ENCODE measurements around the gene COG4.
"Not testable (repeated sequence)": the region's sequence is repeated elsewhere in the genome, so short reads cannot be mapped to it uniquely, and the experiment has no call there.

Gene COG4

DNA sequence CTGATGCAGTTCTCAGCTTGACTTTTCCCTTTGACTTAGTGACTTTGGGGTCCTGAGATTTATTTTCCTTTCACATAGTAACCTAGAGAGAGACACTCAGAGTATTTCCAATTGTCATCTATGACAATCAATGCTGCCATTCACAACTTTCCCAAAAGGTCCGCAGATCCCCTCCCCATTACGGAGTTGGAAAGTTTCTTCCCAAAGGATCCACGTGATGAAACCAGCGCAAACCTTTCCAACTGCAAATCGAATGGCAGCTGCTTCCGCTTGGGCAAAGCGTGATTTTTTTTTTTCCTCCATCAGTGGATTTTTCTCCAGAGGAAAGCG lies 69.5 kb downstream of the COG4 start:
- DNase-seq, result no peak

DNA sequence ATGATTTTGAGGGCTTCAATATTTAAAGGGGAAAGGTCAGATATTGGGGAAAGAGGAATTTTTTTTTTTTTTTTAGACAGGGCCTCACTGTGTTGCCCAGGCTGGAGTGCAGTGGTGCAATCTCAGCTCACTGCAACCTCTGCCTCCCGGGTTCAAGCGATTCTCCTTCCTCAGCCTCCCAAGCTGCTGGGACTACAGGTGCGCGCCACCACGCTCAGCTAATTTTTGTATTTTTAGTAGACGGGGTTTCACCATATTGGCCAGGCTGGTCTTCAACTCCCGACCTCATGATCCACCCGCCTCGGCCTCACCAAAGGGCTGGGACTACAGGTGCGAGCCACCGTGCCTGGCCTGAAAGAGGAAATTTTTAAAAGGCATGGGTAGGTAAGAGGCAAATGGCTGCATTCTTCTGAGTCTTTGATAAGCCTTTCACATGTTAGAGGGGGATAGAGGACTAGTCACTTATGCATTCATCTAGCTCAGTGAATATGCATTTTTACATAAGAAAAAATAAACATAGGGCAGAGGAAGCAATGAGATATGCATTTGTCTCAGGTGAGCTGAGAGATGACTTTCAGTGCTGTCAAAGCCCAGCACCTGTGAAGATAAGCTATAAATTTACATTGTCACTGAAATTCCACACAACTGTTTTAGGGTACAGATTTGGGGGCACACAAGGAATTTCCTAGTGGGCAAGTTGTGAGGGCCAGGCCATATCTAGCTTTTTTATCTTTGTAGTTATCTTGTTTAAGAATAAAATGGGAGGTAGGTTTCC lies 70.0 kb downstream of the COG4 start:
- DNase-seq, result no peak

DNA sequence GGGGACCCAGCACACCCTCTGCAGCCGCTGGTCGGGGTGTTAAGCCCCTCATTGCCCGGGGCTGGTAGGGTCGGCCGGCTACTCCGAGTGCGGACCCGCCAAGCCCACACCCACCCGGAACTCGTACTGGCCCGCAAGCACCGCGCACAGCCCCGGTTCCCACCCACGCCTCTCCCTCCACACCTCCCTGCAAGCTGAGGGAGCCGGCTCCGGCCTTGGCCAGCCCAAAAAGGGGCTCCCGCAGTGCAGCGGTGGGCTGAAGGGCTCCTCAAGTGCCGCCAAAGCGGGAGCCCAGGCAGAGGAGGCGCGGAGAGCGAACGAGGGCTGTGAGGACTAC lies 72.4 kb downstream of the COG4 start:
- not testable (repeated sequence) for DNase-seq

DNA sequence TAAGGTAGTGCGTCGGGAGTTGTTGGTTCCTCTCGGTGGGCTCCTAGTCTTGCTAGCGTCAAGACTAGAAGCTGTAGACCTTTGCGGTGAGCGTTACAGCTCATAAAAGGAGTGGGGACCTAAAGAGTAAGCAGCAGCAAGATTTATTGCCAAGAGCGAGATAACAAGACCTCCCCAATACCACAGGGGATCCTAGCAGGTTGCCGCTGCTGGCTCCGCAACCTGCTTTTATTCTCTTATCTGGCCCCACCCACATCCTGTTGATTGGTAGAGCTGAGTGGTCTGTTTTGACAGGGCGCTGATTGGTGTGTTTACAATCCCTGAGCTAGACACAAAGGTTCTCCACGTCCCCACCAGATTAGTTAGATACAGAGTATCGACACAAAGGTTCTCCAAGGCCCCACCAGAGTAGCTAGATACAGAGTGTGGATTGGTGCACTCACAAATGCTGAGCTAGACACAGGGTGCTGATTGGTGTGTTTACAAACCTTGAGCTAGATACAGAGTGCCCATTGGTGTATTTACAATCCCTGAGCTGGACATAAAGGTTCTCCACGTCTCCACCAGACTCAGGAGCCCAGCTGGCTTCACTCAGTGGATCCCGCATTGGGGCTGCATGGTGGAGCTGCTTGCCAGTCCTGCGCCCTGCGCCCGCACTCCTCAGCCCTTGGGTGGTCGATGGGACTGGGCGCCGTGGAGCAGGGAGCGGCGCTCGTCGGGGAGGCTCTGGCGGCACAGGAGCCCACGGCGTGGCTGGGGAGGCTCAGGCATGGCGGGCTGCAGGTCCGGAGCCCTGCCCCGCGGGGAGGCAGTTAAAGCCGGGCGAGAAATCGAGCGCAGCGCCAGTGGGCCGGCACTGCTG lies 73.0 kb downstream of the COG4 start:
- DNase-seq, result not testable (repeated sequence)

DNA sequence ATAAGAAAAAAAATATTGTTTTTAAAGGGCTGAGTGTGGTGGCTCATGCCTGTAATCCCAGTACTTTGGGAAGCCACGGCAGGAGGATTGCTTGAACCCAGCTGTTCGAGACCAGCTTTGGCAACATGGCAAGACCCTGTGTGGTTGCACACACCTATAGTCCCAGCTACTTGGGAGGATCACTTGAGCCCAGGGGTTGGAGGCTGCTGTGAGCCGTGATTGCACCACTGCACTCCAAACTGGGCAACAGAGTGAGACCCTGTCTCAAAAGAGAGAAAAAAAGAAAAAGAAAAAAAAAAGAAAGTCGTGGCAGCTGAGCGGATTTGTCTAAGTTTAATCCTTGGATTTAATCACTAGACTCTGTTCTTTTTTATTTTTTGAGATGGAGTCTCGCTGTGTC lies 75.3 kb downstream of the COG4 start:
- no peak for DNase-seq

DNA sequence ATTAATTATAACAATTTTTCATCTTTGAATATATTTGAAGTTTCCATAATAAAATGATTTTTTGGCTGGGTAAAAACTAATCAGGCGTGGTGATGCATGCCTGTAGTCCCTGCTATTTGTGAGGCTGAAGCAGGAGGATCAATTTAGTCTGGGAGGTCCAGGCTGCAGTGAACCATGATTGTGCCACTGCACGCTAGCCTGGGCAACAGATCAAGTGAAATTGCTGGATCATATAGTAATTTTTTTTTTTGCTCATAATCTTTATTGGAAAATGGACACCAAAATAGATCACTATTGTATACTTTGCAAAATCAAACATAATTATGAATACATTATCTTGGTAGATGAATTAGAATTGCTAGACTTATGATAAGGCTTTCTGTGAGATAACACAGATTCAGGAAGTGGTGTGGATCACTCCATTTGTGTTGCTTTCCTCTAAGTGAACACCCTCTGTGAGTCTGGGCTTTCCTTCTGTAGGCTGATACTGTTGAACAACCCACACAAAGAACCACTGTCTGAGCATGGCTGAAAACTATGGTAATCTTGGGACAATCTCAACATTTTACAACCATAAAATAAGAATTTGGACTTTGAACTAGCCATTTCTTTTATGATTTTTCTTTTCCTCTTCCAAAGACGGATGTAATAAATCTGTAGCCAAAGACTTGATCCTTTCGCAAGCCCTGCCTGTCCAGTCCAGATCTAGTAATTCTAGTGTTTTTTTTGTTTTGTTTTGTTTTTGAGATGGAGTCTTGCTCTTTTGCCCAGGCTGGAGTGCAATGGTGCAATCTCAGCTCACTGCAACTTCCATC lies 78.9 kb downstream of the COG4 start:
- DNase-seq, result no peak

DNA sequence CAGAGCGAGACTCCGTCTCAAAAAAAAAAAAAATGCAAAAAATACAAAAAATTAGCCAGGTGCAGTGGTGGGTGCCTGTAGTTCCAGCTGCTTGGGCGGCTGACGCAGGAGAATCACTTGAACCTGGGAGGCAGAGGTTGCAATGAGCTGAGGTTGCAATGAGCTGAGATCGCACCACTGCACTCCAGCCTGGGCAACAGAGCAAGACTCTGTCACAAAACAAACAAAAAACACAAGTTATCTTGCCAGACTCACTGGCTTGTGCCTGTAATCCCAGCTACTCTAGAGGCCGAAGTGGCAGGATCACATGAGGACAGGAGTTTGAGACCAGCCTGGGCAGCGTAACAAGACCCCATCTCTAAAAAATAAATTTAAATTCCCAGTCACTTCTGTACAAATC lies 81.0 kb downstream of the COG4 start:
- DNase-seq, result no peak

DNA sequence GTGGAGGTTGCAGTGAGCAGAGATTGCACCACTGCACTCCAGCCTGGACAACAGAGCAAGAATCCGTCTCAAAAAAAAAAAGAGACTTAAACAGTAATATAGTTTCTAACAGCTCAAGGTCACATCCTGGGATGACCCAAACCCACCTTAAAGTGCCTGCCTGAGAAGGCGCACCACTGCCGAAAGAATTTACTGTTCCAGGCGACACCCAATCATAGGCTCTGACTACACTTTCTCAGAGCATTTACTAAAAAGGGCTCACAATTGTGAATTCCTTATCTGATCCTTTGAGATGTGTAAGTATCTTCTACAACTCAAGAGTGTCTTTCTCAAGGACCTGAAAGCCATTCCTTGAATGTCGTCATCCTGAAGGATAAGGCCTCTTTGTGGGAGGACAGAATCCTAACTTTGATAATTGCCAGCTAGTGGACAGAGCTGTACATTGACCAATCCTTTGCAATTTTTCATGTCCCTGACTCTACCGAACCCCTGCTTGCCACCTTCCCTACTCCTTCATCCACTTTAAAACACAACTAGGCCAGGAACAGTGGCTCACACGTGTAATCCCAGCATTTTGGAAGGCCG lies 81.9 kb downstream of the COG4 start:
- no peak for DNase-seq

DNA sequence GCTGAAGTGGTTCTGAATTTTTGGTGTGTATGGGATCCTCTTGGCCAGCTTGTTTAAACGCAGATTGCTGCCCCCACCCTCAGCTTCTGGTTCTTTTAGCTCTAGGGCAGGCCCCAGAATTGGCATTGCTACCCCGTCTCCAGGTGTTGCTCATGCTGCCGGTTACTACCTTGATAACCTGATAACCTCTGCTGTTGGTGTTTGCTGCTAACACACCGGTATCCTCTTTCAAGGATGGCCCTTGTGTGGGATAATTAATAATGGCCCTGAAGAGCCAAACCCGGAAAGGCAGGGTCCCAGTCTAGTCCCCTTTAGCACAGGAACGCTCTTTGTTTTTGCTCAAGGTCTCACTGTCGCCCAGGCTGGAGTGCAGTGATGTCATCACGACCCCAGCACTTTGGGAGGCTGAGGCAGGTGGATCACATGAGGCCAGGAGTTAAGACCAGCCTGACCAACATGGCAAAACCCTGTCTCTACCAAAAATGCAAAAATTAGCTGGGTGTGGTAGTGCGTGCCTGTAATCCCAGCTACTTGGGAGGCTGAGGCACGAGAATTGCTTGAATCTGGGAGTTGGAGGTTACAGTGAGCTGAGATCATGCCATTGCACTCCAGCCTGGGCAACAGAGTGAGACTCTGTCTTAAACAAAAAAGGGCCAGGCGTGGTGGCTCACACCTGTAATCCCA lies 83.2 kb downstream of the COG4 start:
- no peak for DNase-seq

DNA sequence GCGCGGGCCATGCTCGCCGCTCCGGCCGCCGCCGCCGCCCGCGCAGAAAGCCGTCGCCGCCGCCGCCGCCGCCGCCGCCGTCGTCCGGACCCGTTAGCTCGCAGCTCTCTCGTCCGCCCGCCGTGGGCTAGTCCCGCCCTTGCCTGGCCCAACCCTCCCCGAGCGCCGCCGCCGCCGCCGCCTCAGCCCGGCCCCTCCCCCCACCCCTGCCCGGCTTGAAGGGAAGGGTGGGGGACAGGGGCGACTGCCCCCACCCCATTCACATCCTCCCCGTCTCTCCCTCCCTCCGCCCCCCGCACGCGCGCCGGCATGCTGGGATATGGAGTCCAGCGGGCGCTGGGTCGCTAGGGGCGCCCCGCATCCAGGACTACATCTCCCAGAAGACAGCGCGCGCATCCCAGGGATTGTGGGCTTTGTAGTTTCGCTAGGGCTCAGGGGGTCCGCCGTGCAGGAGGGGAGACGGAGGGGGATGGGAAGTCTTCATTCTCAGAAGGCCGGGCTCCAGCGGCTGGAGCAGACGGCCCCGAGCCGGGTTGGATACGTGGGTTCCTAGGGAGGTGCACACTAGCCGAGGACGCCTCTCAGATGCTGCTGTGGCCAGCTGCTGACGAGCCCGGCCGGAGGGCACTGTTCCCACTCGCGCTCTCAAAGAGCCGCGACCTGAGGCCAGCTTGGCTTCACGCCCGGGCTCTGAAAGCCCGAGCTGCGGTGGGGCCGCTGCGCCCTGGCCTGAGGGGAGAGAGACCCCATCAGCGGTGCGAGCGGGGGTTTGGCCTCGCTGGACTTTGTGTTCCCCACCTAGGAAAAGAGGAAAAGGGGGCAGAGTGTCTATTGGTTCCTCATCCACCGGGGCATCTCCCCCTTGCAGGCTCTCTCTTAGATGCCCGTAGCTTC lies 84.1 kb downstream of the COG4 start, which contains the start of gene ST3GAL2:
TSS of gene ST3GAL2 (minus strand) at position 132 of the 894 bp plus-strand sequence. CDS start 40,570 bp downstream, outside the sequence.
- peak; percentile 75 for DNase-seq

DNA sequence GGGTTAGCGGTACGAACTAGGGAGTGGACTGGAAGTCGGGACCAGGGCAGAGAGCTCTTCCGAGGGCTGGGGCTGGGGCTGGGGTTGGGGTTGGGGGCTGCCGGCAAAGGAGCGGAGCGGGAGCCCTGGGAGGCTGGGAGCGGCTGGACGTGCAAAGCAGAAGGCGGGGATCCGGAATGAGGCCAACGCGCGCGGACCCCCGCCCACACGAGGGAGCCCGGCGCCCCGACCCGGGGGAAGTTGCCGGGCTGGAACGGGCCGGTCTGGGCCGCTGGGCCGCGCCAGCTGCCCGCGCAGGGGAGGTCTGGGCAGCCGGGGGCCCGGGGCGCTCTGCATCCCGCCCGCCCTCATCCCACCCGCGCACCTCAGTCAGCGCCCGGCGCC lies 84.8 kb downstream of the COG4 start:
- no peak for DNase-seq

DNA sequence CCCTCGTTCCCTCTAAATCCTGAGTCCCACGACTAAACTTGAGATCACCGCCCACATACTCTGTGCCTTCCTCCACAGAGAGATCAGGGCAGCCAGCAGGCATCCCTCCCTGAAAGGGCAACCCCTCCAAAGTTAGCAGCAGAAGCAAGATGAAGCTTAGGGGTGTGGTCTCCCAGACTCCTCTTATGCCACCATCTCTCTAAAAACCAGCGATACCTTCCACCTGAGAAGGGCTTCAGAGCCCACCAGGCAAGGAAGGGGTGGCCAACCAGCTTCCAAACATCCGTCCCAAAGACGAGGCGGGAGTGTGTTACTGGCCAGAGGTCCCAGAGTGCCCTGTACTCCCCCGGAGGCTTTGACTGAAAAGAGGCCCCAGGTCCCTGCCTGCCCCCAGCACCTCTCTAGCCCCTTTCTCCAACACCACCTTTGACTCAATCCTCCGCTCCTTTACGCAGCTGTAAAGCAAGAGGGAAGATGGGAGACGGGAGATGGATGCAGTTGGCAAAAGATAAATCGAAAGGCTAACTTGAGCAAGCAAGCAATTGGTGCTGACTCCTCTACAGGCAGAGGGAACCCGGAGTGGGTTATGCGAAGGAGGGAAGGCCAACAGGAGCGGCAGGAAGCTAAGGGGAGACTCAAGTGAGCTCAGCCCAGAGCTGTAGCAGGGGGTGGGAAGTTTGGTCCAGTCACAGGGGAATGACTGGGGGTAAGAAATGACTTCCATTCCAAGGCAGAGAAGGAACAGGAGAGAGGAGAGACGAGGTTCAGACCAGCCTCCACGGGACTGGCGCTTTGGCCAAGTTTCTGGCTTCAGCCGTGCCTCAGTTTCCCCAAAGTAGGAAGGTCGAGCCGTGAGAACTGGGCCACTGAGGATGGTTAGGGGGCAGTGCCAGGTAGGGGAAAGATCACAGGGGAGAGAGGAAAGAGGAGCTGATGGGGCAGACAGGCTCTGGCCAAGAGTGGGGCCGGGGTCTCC lies 85.5 kb downstream of the COG4 start:
- no peak for DNase-seq

DNA sequence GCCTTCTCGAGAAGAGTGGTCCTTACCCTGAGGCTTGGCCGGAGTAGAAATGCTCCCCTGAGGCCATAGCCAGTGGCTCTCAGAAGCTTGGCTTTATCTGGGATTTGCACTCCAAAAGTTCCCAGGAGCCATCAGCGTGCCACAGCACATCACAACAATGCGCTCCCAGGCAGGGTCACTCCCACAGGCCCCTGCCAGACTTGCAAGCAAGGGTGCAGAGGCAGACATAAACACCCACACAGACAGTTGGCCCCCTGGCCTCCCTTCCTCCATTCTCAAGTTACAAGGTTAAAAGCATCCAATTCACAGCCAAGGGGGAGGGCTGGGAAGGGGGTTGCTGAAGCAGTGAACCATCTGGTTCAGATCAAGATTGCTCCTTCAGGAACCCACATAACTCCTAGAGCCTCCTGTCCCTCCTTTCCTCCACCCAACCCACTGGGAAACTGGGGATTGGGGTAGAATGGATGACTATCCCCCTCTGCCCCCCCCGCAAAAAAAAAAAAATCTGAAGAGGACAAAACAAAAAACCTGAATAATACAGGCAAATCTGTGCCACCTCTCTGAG lies 86.3 kb downstream of the COG4 start:
- no peak for DNase-seq

DNA sequence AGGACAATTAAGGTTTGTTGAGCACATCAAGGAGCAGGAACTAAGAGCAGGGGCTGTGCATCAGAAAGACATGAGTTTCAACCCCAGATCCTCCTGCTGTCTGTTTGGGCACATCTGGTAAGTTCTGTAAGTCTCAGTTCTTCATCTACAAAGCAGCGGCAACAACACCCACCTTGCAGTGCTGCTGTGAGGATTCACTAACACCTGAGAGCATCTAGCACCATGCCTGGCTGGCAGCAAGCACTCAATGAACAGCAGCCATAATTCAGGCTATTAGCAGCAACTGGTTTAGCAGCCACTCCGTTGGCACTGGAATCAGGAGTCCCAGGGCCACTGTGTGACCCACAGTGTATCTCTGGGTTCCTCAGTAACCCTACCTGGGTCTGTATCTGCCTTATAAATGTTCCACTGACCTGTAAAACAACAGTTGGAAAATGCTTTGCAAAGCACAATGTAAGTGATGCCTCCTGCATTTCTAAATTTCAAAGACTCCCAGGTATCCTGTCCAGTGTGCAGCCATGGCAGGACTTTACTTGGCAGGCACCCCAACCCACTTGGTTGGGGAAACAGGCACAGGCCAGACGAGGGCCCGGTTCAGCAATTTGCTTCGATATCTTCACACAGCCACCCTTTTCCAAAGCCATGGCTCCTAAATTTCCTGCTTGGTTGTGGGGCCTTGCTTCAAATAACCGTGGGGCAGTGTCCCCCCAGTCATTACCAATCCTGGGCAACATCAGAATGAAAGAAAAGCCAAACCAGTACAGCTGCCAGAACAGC lies 88.7 kb downstream of the COG4 start:
- no peak for DNase-seq

DNA sequence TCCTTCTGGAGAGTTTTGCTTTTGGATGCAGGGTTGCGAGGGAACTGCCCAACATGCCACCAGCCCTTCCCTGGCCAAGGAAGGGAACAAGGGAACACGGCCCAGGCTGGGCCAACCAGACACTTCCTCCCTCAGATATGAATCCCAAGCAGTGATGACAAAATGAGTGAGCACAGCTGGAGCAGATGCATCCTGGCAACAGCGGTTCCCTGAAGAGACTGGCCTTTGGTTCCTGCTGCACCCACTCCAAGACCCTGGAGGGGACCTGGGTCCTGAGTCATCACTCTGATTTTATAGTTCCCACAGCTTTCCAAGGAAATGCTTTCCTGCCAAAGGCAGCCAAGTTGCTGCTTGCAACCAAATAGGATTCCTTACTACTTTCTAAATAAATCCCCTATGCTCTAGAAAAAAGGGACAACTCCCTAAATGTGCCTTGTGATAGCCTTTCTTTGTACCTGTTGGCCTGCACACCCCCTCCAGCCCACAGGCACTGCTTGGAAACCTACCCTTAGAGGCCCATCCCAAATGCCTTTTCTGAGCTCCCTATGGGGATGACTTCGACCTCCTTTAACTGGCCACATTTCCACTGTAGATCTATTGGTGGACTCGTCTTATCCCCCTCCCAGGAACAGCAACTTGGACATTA lies 89.8 kb downstream of the COG4 start:
- no peak for DNase-seq

DNA sequence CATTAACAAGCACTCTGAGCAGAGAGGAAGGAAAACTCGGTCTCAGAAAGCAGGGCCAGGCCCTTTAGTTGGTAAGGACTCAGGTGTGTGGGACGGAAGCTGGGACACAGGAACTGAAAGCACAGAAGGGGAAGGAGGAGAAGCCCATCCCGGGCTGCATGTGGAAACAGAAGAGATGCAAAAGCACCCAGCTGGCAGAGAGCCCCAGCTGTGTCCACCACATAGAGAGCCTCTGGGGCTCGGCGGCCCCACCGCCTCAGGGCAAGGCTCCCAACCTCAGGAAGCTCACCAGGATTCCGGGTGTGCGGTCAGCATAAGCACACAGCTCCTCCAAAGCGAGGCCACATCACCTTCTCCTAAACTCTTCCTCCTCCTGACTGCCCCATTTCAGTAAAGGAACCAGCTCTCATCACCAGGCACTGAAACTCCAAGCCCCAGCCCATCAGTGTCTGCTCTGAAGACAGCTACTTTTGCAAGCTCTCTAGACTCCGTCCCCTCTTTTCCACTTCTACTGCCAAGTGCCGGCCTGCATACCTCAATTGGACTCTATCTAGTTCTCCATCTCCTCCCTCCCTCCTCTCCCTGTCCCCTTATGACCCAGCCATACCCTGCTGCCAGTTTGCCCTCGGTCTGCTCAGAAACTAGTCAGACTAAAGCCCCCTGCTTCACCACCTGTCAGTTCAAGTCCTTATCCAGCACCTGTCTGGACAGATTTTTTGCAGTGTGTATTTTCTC lies 90.5 kb downstream of the COG4 start:
- no peak for DNase-seq

DNA sequence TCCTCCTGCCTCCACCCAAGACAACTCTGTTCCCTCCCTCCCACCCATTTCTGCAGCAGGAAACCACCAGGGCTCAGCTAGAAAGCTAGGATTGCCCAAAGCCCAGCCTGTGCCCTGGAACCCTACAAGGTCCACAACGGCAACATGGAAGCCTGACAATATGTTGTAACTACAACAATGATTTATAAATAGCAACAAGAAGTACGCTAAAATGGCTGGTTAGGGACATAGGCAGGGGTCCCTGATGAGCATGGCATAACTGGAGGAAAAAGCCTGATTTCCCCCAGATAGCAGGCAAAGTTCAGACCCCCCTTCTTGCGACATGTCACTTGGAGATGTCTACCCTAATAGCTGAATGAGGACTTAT lies 91.0 kb downstream of the COG4 start:
- DNase-seq, result no peak

All from NCI-H748 treated with DMSO at 0.1 percent for 48 hours (cell line).